IPS-20b (cell line): ENCODE measurements around the gene ZFPM1.

Experiments used
- H3K27ac ChIP-seq: one replicate; pipeline ENCODE4 v1.5.1; 2013; ENCODE audit warnings: low read length
- H3K27me3 ChIP-seq: 2 replicates; pipeline ENCODE4 v1.6.1; 2013; ENCODE audit warnings: mild to moderate bottlenecking, low read length, inconsistent platforms; ENCODE audit not compliant: insufficient read depth
- H3K36me3 ChIP-seq: 2 replicates; pipeline ENCODE4 v1.6.1; 2013; ENCODE audit warnings: low read depth, mild to moderate bottlenecking, inconsistent platforms, low read length, moderate library complexity; ENCODE audit not compliant: insufficient read depth
- H3K4me1 ChIP-seq: 2 replicates; pipeline ENCODE4 v1.6.1; 2013; ENCODE audit warnings: mild to moderate bottlenecking, control low read depth, inconsistent platforms, low read length, moderate library complexity; ENCODE audit not compliant: insufficient read depth
- H3K4me3 ChIP-seq: 2 replicates; pipeline ENCODE4 v1.5.1; 2013; ENCODE audit warnings: mild to moderate bottlenecking, low read length, inconsistent platforms
- H3K9ac ChIP-seq: 2 replicates; pipeline ENCODE4 v1.6.1; 2013; ENCODE audit warnings: low read depth, mild to moderate bottlenecking, inconsistent platforms, low read length, moderate library complexity
- H3K9me3 ChIP-seq: 2 replicates; pipeline ENCODE4 v1.6.1; 2013; ENCODE audit warnings: mild to moderate bottlenecking, low read depth, low read length, inconsistent platforms; ENCODE audit not compliant: insufficient read depth

Gene ZFPM1

GRCh38 chr16:88503771-88504488 is 50.9 kb downstream of the ZFPM1 start:
- H3K36me3 ChIP-seq, result no peaks in the 10 kb centered on the region
- H3K9me3 ChIP-seq, result no peaks in the 10 kb centered on the region; the same call in 1 of the 2 replicates
- no peak overlapping the region for H3K9ac ChIP-seq
- H3K4me3 ChIP-seq, result no peak overlapping the region
- H3K27ac ChIP-seq, result no peak overlapping the region
- no peaks in the 10 kb centered on the region for H3K27me3 ChIP-seq
- H3K4me1 ChIP-seq, result no peaks in the 10 kb centered on the region

DNA sequence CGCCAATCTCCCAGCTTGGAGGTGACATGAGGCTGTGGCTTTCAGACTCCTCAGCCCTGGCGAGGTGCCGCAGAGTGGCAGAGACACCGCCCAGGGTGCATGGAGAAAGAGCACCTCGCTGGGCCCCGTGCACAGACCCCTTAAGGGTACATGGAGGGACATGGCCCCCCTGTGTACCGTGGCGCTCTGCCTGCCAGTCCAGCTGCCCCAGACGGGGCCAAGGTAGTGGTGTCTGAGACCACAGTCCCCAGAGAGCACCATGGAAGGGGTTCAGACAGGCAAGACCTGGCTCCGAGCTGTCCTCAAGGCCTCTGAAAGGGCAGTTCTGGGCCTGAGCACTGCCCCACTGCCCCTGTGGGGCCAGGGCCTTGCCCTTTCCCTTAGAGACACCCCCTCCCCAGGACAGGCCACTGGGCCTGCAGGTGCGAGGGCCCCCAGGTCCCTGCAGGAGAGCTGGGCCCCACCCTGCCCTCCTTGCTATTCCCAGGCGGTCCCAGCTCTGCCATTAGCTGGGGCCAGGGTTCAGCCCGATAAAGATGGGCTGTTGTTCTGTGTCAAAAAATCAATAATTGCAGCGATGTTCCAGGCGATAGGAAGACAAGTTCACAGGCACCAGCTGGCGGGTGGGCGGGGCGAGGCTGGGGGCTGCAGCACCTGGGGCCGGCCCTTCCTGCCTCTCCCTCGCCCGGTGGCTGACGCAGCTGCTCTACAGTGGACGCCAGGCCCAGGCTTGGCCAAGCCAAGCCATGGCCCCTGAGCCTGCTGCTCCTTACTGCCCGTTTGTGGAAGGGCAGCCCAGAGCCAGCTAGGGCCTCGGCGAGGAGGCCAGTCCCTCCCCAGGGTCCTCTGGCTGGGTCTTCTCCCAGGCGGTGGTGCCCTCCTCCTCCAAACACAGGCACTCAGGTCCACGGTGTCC is 51.7 kb downstream of the ZFPM1 start:
- no peak overlapping the region for H3K4me3 ChIP-seq
- no peak overlapping the region for H3K27ac ChIP-seq
- H3K27me3 ChIP-seq, result no peaks in the 10 kb centered on the region
- no peaks in the 10 kb centered on the region for H3K36me3 ChIP-seq
- H3K9me3 ChIP-seq, result no peaks in the 10 kb centered on the region; the same call in 1 of the 2 replicates
- no peak overlapping the region for H3K9ac ChIP-seq
- no peaks in the 10 kb centered on the region for H3K4me1 ChIP-seq

GRCh38 chr16:88505405-88506082 is 52.5 kb downstream of the ZFPM1 start:
- H3K9ac ChIP-seq, result no peak overlapping the region

GRCh38 chr16:88506723-88507122 is 53.6 kb downstream of the ZFPM1 start:
- Histone ChIP-seq H3K36me3 (no peaks in the 10 kb centered on the region), H3K4me1 (no peaks in the 10 kb centered on the region), H3K9ac (no peak overlapping the region)

More at GRCh38 chr16:88505405-88506082, 52.5 kb downstream of the ZFPM1 start:
- Histone ChIP-seq H3K36me3 (no peaks in the 10 kb centered on the region), H3K4me1 (no peaks in the 10 kb centered on the region), H3K27ac (no peak overlapping the region), H3K9me3 (no peaks in the 10 kb centered on the region; the same call in 1 of the 2 replicates), H3K27me3 (no peaks in the 10 kb centered on the region), H3K4me3 (no peak overlapping the region)

DNA sequence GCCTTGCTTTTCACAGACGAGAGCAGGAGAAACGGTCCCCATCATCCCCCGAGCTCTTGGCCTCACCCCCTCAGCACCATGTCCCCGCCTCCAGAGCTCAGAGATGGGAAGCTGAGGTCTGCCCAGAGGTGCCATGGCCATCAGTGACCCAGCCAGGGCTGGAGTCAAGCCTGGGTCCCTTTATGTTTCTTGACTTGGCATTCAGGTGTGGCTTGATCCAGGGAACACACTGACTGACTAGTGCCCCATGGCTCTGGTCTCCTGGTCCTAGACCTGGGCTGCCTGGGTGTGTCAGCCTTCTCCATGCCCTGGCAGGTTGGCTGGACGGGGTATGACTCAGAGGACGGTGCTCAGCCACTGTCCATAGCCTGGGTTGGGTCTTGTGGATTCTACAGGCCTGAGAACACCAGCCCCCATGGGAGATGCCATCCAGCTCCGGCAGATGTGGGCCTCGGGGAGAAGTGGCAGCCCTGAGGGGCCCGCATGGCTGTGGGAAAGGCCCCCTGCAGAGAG is 54.2 kb downstream of the ZFPM1 start:
- Histone ChIP-seq H3K9ac (no peak overlapping the region), H3K4me1 (no peaks in the 10 kb centered on the region), H3K36me3 (no peaks in the 10 kb centered on the region), H3K27me3 (no peaks in the 10 kb centered on the region), H3K27ac (no peak overlapping the region), H3K9me3 (no peaks in the 10 kb centered on the region), H3K4me3 (no peak overlapping the region)

More at GRCh38 chr16:88506723-88507122, 53.6 kb downstream of the ZFPM1 start:
- Histone ChIP-seq H3K9me3 (no peaks in the 10 kb centered on the region), H3K27ac (no peak overlapping the region), H3K4me3 (no peak overlapping the region), H3K27me3 (no peaks in the 10 kb centered on the region)

DNA sequence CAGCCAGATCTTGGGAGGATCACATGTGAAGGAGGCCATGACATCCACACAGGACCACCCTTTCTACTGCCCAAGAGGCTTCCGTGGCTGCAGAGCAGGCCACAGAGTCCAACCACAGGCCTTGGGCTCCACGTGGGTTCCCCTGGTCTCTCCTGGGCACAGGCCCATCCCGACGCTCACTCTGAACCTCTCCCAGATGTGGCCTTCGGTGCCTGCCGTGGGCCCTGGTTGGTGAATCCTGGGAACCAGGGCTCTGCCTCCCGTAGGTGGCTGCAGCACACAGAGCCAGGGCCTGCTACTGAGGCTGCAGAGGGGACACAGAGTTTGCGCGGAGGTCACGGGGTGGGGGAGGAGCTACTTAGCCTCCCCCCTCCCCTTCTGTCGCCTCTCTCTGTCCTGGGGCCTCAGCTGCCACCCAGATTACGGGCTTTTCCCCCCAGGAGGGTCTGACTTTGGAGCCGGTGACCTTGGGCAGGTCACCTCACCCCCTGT is 55.3 kb downstream of the ZFPM1 start:
- no peak overlapping the region for H3K4me3 ChIP-seq
- no peaks in the 10 kb centered on the region for H3K9me3 ChIP-seq
- no peaks in the 10 kb centered on the region for H3K27me3 ChIP-seq
- H3K4me1 ChIP-seq, result no peaks in the 10 kb centered on the region
- no peak overlapping the region for H3K9ac ChIP-seq
- no peaks in the 10 kb centered on the region for H3K36me3 ChIP-seq
- no peak overlapping the region for H3K27ac ChIP-seq

- Histone ChIP-seq H3K4me1 (no peaks in the 10 kb centered on the region), H3K4me3 (no peak overlapping the region), H3K27me3 (no peaks in the 10 kb centered on the region), H3K27ac (no peak overlapping the region), H3K36me3 (no peaks in the 10 kb centered on the region), H3K9me3 (no peaks in the 10 kb centered on the region), H3K9ac (no peak overlapping the region)
Observed at GRCh38 chr16:88508868-88509748, 56.0 kb downstream of the ZFPM1 start.

GRCh38 chr16:88509749-88510069 is 56.6 kb downstream of the ZFPM1 start:
- H3K27me3 ChIP-seq, result no peaks in the 10 kb centered on the region
- no peaks in the 10 kb centered on the region for H3K4me1 ChIP-seq
- no peaks in the 10 kb centered on the region for H3K36me3 ChIP-seq
- H3K9ac ChIP-seq, result no peak overlapping the region
- no peaks in the 10 kb centered on the region for H3K9me3 ChIP-seq
- no peak overlapping the region for H3K4me3 ChIP-seq
- H3K27ac ChIP-seq, result no peak overlapping the region

DNA sequence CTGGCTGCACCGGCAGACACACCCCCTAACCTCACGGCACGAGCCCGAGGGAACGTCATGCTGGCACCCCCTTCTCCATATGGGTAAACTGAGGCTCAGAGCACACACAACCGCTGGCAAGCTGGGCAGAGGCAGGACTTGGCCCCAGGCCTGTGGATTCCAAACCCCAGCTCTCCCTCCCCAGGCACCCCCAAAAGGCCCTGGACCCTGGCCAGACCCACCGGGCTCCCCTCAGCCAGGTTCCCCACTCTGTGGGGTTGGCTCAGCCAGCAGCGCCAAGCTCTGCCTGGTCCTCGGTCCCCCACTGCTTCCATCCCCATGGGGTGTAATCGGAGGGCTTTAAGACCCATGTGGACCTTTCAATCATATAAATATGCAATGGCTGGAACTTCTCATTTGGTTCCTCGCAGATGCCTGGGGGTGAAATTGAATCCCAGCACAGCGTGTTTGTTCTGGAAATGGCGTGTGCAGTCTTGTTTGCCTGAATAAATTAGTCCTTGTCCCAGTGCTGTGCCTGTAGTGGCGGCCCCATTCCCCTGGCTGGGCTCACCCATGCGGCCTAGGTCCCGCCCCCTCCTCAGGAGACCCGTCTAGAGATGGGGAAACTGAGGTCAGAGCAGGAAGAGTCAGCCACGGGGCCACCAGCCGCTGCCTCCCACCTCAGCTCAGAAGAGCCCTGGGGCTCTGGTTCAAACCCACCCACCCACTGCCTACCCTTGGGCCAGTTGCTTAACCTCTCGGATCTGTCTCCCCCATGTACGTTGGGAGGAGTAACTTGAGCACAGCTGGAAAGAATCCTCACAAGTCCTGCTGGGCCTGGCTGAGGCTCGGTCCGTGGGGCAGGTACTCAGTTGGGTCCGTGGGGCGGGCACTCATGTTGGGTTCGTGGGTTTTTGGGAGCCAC is 57.3 kb downstream of the ZFPM1 start:
- H3K36me3 ChIP-seq, result no peaks in the 10 kb centered on the region
- H3K27ac ChIP-seq, result no peak overlapping the region
- H3K9me3 ChIP-seq, result no peaks in the 10 kb centered on the region
- no peak overlapping the region for H3K4me3 ChIP-seq
- H3K4me1 ChIP-seq, result no peaks in the 10 kb centered on the region
- no peaks in the 10 kb centered on the region for H3K27me3 ChIP-seq
- no peak overlapping the region for H3K9ac ChIP-seq

DNA sequence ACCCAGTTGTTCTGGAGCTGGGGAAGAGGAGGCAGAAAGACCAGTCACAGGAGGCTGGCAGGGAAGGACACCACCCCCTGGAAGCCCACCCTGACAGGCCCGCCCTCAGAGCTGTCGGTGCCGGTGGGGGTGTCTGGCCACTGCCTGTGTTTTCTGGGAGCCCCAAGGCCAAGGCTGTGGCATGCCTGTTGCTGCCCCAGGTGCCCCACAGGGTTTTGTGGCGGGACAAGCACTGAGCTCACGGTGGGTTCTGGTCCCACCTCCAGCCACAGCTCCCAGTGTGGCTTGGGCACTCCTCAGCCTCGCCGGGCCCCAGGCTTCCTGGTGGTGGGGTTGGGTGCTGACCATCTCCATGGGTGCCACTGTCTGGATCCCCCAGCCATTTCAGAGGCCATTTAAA is 58.0 kb downstream of the ZFPM1 start:
- Histone ChIP-seq H3K4me3 (no peak overlapping the region), H3K9ac (no peak overlapping the region), H3K27me3 (no peaks in the 10 kb centered on the region), H3K4me1 (no peaks in the 10 kb centered on the region), H3K27ac (no peak overlapping the region), H3K9me3 (no peaks in the 10 kb centered on the region), H3K36me3 (no peaks in the 10 kb centered on the region)
